SK-N-SH (cell line): Measurements from ENCODE around the gene GNPAT. TPM values are rescaled to one million over a fixed set of nuclear protein-coding genes. Genes with fewer than 3 reads are reported as not detected.

Experiments used
- CTCF ChIA-PET: fragments of 300-600, 350-600 bp; formaldehyde crosslinking; extraction: SDS; loops from one replicate; lab custom pipeline; 2021; lab: Yijun Ruan, JAX
- POLR2A ChIA-PET: fragments of 350-600 bp; sonication (Branson Sonifier 250); formaldehyde crosslinking; extraction: SDS; loops from one replicate; lab custom pipeline; 2020; ENCODE audit warnings: antibody characterized with exemption, inconsistent platforms; lab: Yijun Ruan, JAX
- DNase-seq: peaks from one replicate; pipeline ENCODE4 v3.0.0; 2012
- H2AFZ ChIP-seq: fragments of 200-600 bp; sonication (generic); 2 replicates; pipeline ENCODE4 v1.8.1; 2016; ENCODE audit warnings: antibody characterized with exemption, mild to moderate bottlenecking, low read depth
- H3F3A ChIP-seq: fragments of 200-600 bp; sonication (generic); replicated peaks from 2 replicates; pipeline ENCODE3; 2016; ENCODE audit warnings: antibody characterized with exemption, mild to moderate bottlenecking; ENCODE audit not compliant: insufficient read depth
- H3K27ac ChIP-seq, 2 experiments: fragments of 200-500 bp in 1 of 2; fragments of 200-600 bp in 1 of 2; sonication (Bioruptor generic) in 1 of 2; sonication (generic), shearing (Covaris generic) in 1 of 2; 2 replicates each; pipeline versions ENCODE4 v1.5.1 to v1.6.1; 2014 to 2016; ENCODE audit warnings: low read depth in 2 of 2, inconsistent platforms in 1 of 2, low read length in 1 of 2, mild to moderate bottlenecking in 1 of 2, mixed read lengths in 1 of 2
- H3K27me3 ChIP-seq: fragments of 200-600 bp; sonication (generic), shearing (Covaris generic); 2 replicates; pipeline ENCODE4 v1.6.1; 2016; ENCODE audit warnings: mixed run types; ENCODE audit not compliant: insufficient read depth
- H3K36me3 ChIP-seq, 2 experiments: fragments of 200-500 bp in 1 of 2; fragments of 200-600 bp in 1 of 2; sonication (Bioruptor generic) in 1 of 2; sonication (generic) in 1 of 2; replicated peaks in 1 of 2; 2 replicates each; pipeline versions ENCODE3 to v1.5.1; 2014 to 2016; ENCODE audit warnings: low read length in 1 of 2, mild to moderate bottlenecking in 1 of 2; ENCODE audit not compliant: insufficient read depth in 2 of 2, control insufficient read depth in 1 of 2
- H3K4me1 ChIP-seq, 2 experiments: fragments of 200-500 bp in 1 of 2; fragments of 200-600 bp in 1 of 2; sonication (Bioruptor generic) in 1 of 2; sonication (generic), shearing (Covaris generic) in 1 of 2; 2 replicates each; pipeline versions ENCODE4 v1.5.1 to v1.6.1; 2014 to 2016; ENCODE audit warnings: low read depth in 1 of 2, low read length in 1 of 2, mixed run types in 1 of 2; ENCODE audit not compliant: insufficient read depth in 2 of 2, control insufficient read depth in 1 of 2
- H3K4me2 ChIP-seq: fragments of 200-600 bp; sonication (generic), shearing (Covaris generic); 2 replicates; pipeline ENCODE4 v1.6.1; 2017; ENCODE audit warnings: mixed run types
- H3K4me3 ChIP-seq, 2 experiments: fragments of 200-500 bp in 1 of 2; fragments of 200-600 bp in 1 of 2; sonication (Bioruptor generic) in 1 of 2; sonication (generic), shearing (Covaris generic) in 1 of 2; 2 replicates each; pipeline versions ENCODE4 v1.5.1 to v1.8.1; 2014 to 2016; ENCODE audit warnings: low read depth in 2 of 2, inconsistent platforms in 1 of 2, low read length in 1 of 2, mild to moderate bottlenecking in 1 of 2, mixed read lengths in 1 of 2, moderate library complexity in 1 of 2
- H3K79me2 ChIP-seq: fragments of 200-600 bp; sonication (generic); 2 replicates; pipeline ENCODE4 v1.8.1; 2017; ENCODE audit warnings: mild to moderate bottlenecking; ENCODE audit not compliant: insufficient read depth
- H3K9ac ChIP-seq: fragments of 200-600 bp; sonication (generic); 2 replicates; pipeline ENCODE4 v1.6.1; 2017; ENCODE audit warnings: mixed run types
- H3K9me2 ChIP-seq: fragments of 200-600 bp; sonication (generic); 2 replicates; pipeline ENCODE4 v1.6.1; 2017; ENCODE audit warnings: mixed run types
- H3K9me3 ChIP-seq: fragments of 200-600 bp; sonication (generic); 2 replicates; pipeline ENCODE4 v1.6.1; 2017; ENCODE audit warnings: mixed run types, mild to moderate bottlenecking, moderate library complexity
- H4K20me1 ChIP-seq: fragments of 200-600 bp; sonication (generic); 2 replicates; pipeline ENCODE4 v1.6.1; 2017; ENCODE audit warnings: mild to moderate bottlenecking, mixed run types; ENCODE audit not compliant: insufficient read depth
- ELF1 ChIP-seq: IDR thresholded peaks from 2 replicates; pipeline ENCODE4 v1.4.0; 2012
- EZH2phosphoT487 ChIP-seq: fragments of 200-600 bp; sonication (generic); IDR thresholded peaks from 2 replicates; pipeline ENCODE4 v1.6.1; 2017; ENCODE audit warnings: low read depth, mixed run types, mild to moderate bottlenecking, antibody characterized with exemption, moderate library complexity, borderline replicate concordance
- FOSL2 ChIP-seq: IDR thresholded peaks from 2 replicates; pipeline ENCODE4 v1.4.0; 2012; ENCODE audit warnings: low read depth, mild to moderate bottlenecking, moderate library complexity, borderline replicate concordance
- FOXJ3 ChIP-seq: sonication (generic); formaldehyde crosslinking; IDR thresholded peaks from 2 replicates; pipeline ENCODE4 v1.5.1; 2020; ENCODE audit warnings: mild to moderate bottlenecking, missing genetic modification reagents
- FOXM1 ChIP-seq: IDR thresholded peaks from 2 replicates; pipeline ENCODE4 v1.4.0; 2012; ENCODE audit warnings: low read depth, mild to moderate bottlenecking
- GABPA ChIP-seq: IDR thresholded peaks from 2 replicates; pipeline ENCODE4 v1.4.0; 2012; ENCODE audit warnings: low read depth, mild to moderate bottlenecking
- JUND ChIP-seq: IDR thresholded peaks from 2 replicates; pipeline ENCODE4 v1.4.0; 2012
- MEF2A ChIP-seq: IDR thresholded peaks from 2 replicates; pipeline ENCODE4 v1.4.0; 2012; ENCODE audit warnings: low read depth, borderline replicate concordance
- RAD21 ChIP-seq: IDR thresholded peaks from 2 replicates; pipeline ENCODE4 v1.6.1; 2012; ENCODE audit warnings: mild to moderate bottlenecking, low read length
- RCOR1 ChIP-seq: fragments of 150-350 bp; IDR thresholded peaks from 2 replicates; pipeline ENCODE4 v1.6.1; 2017; ENCODE audit warnings: antibody characterized with exemption, low read length
- SIN3A ChIP-seq: IDR thresholded peaks from 2 replicates; pipeline ENCODE4 v1.6.1; 2012; ENCODE audit warnings: low read depth, mild to moderate bottlenecking, low read length, moderate library complexity, borderline replicate concordance
- SMC3 ChIP-seq: IDR thresholded peaks from 2 replicates; pipeline ENCODE4 v1.6.1; 2012; ENCODE audit warnings: low read depth, low read length, improper control_type of control experiment
- TAF1 ChIP-seq: IDR thresholded peaks from 2 replicates; pipeline ENCODE4 v1.6.1; 2012; ENCODE audit warnings: low read depth, mild to moderate bottlenecking, low read length, moderate library complexity, borderline replicate concordance
- TEAD4 ChIP-seq: IDR thresholded peaks from 2 replicates; pipeline ENCODE4 v1.4.0; 2012; ENCODE audit warnings: mild to moderate bottlenecking, borderline replicate concordance; ENCODE audit not compliant: insufficient read depth
- WGBS: methylation state at CpG from one replicate; pipeline ENCODE4 v1.1.6; 2017; ENCODE audit warnings: low lambda C conversion rate; 5-methylcytosine and 5-hydroxymethylcytosine counted together
- polyA plus RNA-seq, 3 experiments: library from polyadenylated mRNA; depleted of rRNA; stranded (reverse); fragments of >200 nt; gene quantifications; 2 replicates each; pipeline ENCODE4 v1.2.3, GENCODE V29; 2012
- TF ChIP-seq, protein P1 (sequence below): fragments of 150-350 bp; IDR thresholded peaks from 2 replicates; pipeline ENCODE4 v1.6.1; 2016; ENCODE audit warnings: mild to moderate bottlenecking, low read depth, low read length
- TF ChIP-seq, protein P2 (sequence below): IDR thresholded peaks from 2 replicates; pipeline ENCODE4 v1.4.0; 2012; ENCODE audit warnings: low read depth
- TF ChIP-seq, protein P3 (sequence below): IDR thresholded peaks from 2 replicates; pipeline ENCODE4 v1.4.0; 2012; ENCODE audit warnings: low read depth, borderline replicate concordance
- TF ChIP-seq, protein P4 (sequence below): IDR thresholded peaks from 2 replicates; pipeline ENCODE4; 2012
- TF ChIP-seq, protein P5 (sequence below): fragments of 200-600 bp; sonication (generic); IDR thresholded peaks from 2 replicates; pipeline ENCODE4 v1.6.1; 2017; ENCODE audit warnings: antibody characterized with exemption, mild to moderate bottlenecking, moderate library complexity
- TF ChIP-seq, protein P6 (sequence below): IDR thresholded peaks from 2 replicates; pipeline ENCODE4 v1.4.0; 2012; ENCODE audit warnings: low read depth, borderline replicate concordance

GNPAT gene
- polyA plus RNA-seq, 1 of the 3 experiments (the other 2 are of a cell fraction): 14.7 TPM

DNA sequence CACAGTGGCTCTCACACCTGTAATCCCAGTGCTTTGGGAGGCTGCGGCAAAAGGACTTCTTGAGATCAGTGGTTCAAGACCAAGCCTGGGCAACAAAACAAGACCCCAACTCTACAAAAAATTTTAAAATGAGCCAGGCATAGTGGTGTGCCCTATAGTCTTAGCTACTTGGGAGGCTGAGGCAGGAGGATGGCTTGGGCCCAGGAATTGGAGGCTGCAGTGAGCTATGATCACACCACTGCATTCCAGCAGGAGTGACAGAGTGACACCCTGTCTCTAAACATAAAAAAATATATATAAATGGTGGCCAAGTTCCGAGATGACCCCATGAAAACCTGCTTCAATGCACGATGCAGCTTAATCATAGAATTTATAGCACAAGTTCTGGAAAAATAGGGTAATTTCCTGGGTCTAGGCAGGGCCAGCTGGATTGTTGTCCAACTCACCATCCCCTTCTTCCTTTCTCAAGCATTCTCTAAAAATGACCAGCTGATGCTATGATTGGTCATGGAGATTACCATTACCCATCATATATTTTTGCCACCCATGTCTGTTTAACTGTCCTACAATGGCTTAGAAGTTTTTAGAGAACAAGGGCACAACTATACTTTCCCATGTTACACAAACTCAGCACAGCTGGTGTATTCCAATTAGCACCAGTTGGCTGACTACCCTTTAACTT, 5.3 kb upstream of the GNPAT start:
- Histone ChIP-seq H3K4me3 (no peak overlapping the region), H4K20me1 (no peaks in the 10 kb centered on the region), H3K9me3 (no peaks in the 10 kb centered on the region), H3K27ac (no peak overlapping the region), H2AFZ (no peak overlapping the region), H3K79me2 (peaks cover 31% of the 10 kb centered on the region), H3K36me3 (peaks cover 12 to 42% of the 10 kb centered on the region in 2 experiments), H3K27me3 (no peaks in the 10 kb centered on the region), H3K4me1 (peaks cover 6 to 8% of the 10 kb centered on the region in 2 experiments; a peak in 3 of 4 replicates), H3K4me2 (no peak overlapping the region), H3F3A (no peaks in the 10 kb centered on the region), H3K9me2 (no peaks in the 10 kb centered on the region), H3K9ac (no peak overlapping the region)
- DNase-seq: no peak
- TF ChIP-seq, protein P1, sequence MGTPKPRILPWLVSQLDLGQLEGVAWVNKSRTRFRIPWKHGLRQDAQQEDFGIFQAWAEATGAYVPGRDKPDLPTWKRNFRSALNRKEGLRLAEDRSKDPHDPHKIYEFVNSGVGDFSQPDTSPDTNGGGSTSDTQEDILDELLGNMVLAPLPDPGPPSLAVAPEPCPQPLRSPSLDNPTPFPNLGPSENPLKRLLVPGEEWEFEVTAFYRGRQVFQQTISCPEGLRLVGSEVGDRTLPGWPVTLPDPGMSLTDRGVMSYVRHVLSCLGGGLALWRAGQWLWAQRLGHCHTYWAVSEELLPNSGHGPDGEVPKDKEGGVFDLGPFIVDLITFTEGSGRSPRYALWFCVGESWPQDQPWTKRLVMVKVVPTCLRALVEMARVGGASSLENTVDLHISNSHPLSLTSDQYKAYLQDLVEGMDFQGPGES: no peak
- no peak for TF ChIP-seq SIN3A
- no peak for TF ChIP-seq GABPA
- TF ChIP-seq MEF2A: no peak
- no peak for TF ChIP-seq JUND
- no peak for TF ChIP-seq RAD21
- TF ChIP-seq FOXM1: no peak
- no peak for TF ChIP-seq FOXJ3 (CRISPR knock-in tag)
- ChIA-PET CTCF (interaction anchor here (2.5 kb wide), 1 partner anchor 25 kb away, joined by 8 read pairs; no protein-coding TSS in a partner anchor), POLR2A (no interaction called here)
- 100% methylated on average over 3 of the region's 3 CpGs for WGBS

DNA sequence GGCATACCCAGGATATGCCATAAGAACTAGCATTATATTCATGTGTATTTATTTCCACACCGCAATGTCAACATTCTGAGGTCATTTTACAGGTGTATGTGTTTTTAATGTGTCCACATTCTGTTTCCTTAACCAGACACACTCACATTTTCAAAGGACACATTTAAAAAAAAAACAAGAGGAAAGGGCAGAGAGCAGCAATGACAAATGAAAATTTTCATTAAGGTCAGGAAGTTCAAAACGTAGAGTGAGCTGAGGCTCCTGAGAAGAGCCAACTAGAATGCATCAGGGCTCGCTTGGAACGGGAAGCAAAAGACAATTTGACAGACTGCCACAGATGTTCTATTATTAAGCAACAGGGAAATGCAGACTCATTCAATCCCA, 4.8 kb upstream of the GNPAT start:
- Histone ChIP-seq H3K4me3 (no peak overlapping the region), H3K9me2 (no peaks in the 10 kb centered on the region), H4K20me1 (no peaks in the 10 kb centered on the region), H3K4me1 (peaks cover 6 to 8% of the 10 kb centered on the region in 2 experiments; a peak in 3 of 4 replicates), H3K9ac (no peak overlapping the region), H3K9me3 (no peaks in the 10 kb centered on the region), H3K79me2 (peaks cover 35% of the 10 kb centered on the region), H3K27me3 (no peaks in the 10 kb centered on the region), H3K27ac (no peak overlapping the region), H2AFZ (no peak overlapping the region), H3F3A (no peaks in the 10 kb centered on the region), H3K4me2 (no peak overlapping the region), H3K36me3 (peaks cover 12 to 38% of the 10 kb centered on the region in 2 experiments)
- CTCF ChIA-PET: interaction anchor here (1.2 to 2.5 kb wide), 2 partner anchors 25 to 26 kb away, joined by 3 to 8 read pairs; no protein-coding TSS in a partner anchor
- POLR2A ChIA-PET: no interaction called here
- WGBS: 96% methylated on average over 4 of the region's 4 CpGs
- TF ChIP-seq, protein P2, sequence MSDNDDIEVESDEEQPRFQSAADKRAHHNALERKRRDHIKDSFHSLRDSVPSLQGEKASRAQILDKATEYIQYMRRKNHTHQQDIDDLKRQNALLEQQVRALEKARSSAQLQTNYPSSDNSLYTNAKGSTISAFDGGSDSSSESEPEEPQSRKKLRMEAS: no peak
- TF ChIP-seq, protein P3, sequence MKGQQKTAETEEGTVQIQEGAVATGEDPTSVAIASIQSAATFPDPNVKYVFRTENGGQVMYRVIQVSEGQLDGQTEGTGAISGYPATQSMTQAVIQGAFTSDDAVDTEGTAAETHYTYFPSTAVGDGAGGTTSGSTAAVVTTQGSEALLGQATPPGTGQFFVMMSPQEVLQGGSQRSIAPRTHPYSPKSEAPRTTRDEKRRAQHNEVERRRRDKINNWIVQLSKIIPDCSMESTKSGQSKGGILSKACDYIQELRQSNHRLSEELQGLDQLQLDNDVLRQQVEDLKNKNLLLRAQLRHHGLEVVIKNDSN: no peak
- TF ChIP-seq, protein P4, sequence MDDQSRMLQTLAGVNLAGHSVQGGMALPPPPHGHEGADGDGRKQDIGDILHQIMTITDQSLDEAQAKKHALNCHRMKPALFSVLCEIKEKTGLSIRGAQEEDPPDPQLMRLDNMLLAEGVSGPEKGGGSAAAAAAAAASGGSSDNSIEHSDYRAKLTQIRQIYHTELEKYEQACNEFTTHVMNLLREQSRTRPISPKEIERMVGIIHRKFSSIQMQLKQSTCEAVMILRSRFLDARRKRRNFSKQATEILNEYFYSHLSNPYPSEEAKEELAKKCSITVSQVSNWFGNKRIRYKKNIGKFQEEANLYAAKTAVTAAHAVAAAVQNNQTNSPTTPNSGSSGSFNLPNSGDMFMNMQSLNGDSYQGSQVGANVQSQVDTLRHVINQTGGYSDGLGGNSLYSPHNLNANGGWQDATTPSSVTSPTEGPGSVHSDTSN: no peak
- no peak for TF ChIP-seq FOSL2
- TF ChIP-seq RCOR1: no peak
- no peak for TF ChIP-seq TAF1
- TF ChIP-seq ELF1: no peak
- TF ChIP-seq SMC3: no peak
- no peak for TF ChIP-seq EZH2phosphoT487
- TF ChIP-seq, protein P5, sequence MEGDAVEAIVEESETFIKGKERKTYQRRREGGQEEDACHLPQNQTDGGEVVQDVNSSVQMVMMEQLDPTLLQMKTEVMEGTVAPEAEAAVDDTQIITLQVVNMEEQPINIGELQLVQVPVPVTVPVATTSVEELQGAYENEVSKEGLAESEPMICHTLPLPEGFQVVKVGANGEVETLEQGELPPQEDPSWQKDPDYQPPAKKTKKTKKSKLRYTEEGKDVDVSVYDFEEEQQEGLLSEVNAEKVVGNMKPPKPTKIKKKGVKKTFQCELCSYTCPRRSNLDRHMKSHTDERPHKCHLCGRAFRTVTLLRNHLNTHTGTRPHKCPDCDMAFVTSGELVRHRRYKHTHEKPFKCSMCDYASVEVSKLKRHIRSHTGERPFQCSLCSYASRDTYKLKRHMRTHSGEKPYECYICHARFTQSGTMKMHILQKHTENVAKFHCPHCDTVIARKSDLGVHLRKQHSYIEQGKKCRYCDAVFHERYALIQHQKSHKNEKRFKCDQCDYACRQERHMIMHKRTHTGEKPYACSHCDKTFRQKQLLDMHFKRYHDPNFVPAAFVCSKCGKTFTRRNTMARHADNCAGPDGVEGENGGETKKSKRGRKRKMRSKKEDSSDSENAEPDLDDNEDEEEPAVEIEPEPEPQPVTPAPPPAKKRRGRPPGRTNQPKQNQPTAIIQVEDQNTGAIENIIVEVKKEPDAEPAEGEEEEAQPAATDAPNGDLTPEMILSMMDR: no peak
- TF ChIP-seq, protein P6, sequence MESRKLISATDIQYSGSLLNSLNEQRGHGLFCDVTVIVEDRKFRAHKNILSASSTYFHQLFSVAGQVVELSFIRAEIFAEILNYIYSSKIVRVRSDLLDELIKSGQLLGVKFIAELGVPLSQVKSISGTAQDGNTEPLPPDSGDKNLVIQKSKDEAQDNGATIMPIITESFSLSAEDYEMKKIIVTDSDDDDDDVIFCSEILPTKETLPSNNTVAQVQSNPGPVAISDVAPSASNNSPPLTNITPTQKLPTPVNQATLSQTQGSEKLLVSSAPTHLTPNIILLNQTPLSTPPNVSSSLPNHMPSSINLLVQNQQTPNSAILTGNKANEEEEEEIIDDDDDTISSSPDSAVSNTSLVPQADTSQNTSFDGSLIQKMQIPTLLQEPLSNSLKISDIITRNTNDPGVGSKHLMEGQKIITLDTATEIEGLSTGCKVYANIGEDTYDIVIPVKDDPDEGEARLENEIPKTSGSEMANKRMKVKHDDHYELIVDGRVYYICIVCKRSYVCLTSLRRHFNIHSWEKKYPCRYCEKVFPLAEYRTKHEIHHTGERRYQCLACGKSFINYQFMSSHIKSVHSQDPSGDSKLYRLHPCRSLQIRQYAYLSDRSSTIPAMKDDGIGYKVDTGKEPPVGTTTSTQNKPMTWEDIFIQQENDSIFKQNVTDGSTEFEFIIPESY: no peak
- no peak for TF ChIP-seq TEAD4
- no peak for DNase-seq
